GM06990 (cell line): Measurements from ENCODE around the gene PIKFYVE.
A peak's percentile ranks its signal among the peaks of the same experiment; 100 is the strongest.
"Not testable (repeated sequence)": the region's sequence is repeated elsewhere in the genome, so short reads cannot be mapped to it uniquely, and the experiment has no call there.

Experiments used
- DNase-seq: peaks from one replicate; pipeline ENCODE4 v3.0.0-alpha.2; 2011; ENCODE audit not compliant: insufficient read length; ENCODE audit errors: extremely low read depth
- H3K27me3 ChIP-seq: replicated peaks from 2 replicates; pipeline ENCODE4 v1.6.0; 2011; ENCODE audit warnings: low read length; ENCODE audit not compliant: control insufficient read depth, insufficient read depth
- H3K36me3 ChIP-seq: 2 replicates; pipeline ENCODE4 v1.5.1; 2011; ENCODE audit warnings: low read length; ENCODE audit not compliant: control insufficient read depth, insufficient read depth
- H3K4me3 ChIP-seq: replicated peaks from 2 replicates; pipeline ENCODE4 v1.5.1; 2011; ENCODE audit warnings: low read depth, mild to moderate bottlenecking, control low read depth, low read length
- CTCF ChIP-seq: IDR thresholded peaks from 2 replicates; pipeline ENCODE4 v1.5.1; 2011; ENCODE audit warnings: low read length, control low read depth, mild to moderate bottlenecking, inconsistent platforms; ENCODE audit not compliant: insufficient read depth, poor library complexity, severe bottlenecking

PIKFYVE gene

DNA sequence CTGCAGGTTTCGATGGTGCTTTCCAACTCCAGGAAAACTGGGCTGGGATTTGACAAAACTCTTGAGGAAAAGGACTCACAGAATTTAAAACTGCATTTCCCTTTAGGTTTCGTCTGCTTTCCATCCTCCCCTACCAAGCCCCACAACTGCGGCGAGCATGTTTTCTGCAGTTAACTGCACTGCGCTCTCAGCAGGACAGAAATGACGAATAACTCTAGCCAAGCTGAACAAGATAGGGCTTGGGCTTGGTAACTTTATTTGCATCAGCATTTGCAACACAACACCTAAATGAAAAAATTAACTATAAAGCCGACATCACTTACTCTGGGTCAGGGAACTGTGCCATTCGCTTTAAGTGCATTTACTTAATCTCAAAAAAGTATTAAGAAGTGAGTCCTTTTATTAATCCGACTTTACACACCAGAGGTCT is 669 bp upstream of the PIKFYVE start:
- H3K36me3 ChIP-seq = no peaks in the 10 kb centered on the region
- H3K4me3 ChIP-seq = peak overlapping the region; percentile 57
- no peaks in the 10 kb centered on the region for H3K27me3 ChIP-seq
- no peak for TF ChIP-seq CTCF
- no peak for DNase-seq

- H3K27me3 ChIP-seq = no peaks in the 10 kb centered on the region
- H3K36me3 ChIP-seq = no peaks in the 10 kb centered on the region
- no peak for DNase-seq
- H3K4me3 ChIP-seq = peak overlapping the region; percentile 85
- TF ChIP-seq CTCF = no peak
Measured at GRCh38 chr2:208266553-208266893, 468 bp downstream of the PIKFYVE start.

GRCh38 chr2:208266936-208267335 is 881 bp downstream of the PIKFYVE start:
- peak overlapping the region; percentile 85 for H3K4me3 ChIP-seq
- no peaks in the 10 kb centered on the region for H3K27me3 ChIP-seq
- DNase-seq = no peak
- TF ChIP-seq CTCF = no peak
- H3K36me3 ChIP-seq = no peaks in the 10 kb centered on the region

GRCh38 chr2:208267526-208267925 is 1.5 kb downstream of the PIKFYVE start:
- DNase-seq, H3K36me3 ChIP-seq, H3K27me3 ChIP-seq: not testable (repeated sequence)
- peak overlapping the region; percentile 85 for H3K4me3 ChIP-seq

DNA sequence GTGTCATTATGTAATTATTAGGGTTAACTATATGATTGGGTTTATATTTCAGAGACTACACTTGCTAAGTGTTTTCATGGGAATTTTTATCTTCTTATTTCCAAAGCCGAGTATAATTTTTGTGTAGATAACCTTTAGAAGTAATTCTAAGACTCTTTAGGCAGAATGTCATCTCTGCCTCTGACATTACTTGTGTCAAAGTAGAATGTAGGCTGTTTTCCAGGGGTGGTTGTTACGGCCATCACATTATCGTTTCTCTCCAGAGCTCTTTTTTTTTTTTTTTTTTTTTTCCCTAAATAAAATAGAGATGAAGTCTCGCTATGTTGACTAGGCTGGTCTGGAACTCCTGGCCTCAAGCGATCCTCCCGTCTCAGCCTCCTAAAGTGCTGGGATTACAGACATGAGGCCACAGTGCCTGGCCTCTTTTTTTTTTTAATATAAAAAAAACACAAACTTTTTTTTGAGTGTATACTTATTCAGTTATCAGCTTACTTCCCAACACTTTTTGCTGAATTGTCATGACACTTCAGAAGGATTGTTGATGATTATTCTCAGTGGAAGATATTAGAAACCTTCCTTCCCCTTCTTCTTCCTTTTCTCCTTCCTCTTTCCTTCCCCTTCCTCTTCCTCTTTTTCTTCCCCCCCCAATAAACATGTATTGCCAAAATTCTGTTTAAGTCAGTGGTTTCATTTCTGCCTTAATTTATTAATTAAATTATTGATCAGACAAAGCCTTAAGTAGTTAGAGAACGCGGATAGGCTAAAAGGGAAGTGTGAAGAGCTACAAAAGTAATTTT is 2.3 kb downstream of the PIKFYVE start:
- Histone ChIP-seq H3K36me3 (no peaks in the 10 kb centered on the region; the same call in 1 of the 2 replicates), H3K4me3 (no peak overlapping the region), H3K27me3 (no peaks in the 10 kb centered on the region)
- no peak for TF ChIP-seq CTCF
- DNase-seq = no peak

- DNase-seq = no peak
- TF ChIP-seq CTCF = peak; percentile 27
- Histone ChIP-seq H3K27me3 (no peaks in the 10 kb centered on the region), H3K36me3 (peaks cover 2% of the 10 kb centered on the region; the same call in 1 of the 2 replicates), H3K4me3 (no peak overlapping the region)
Measured at GRCh38 chr2:208269091-208269490, 3.0 kb downstream of the PIKFYVE start.
